Esophagus (tissue), 2 donors: ENCODE results near the gene ASIC2. TPM values are rescaled to one million over a fixed set of nuclear protein-coding genes. Genes with fewer than 3 reads are reported as not detected.

Experiments used
- H3K27ac ChIP-seq, 2 donors: one replicate each; pipeline ENCODE4 v1.5.1; 2013; ENCODE audit warnings: low read depth in 2 of 2, mild to moderate bottlenecking in 2 of 2, inconsistent platforms in 1 of 2, low read length in 1 of 2, moderate library complexity in 1 of 2
- H3K27me3 ChIP-seq, 2 donors: one replicate each; pipeline ENCODE4 v1.6.1; 2013; ENCODE audit warnings: low read length in 2 of 2, control low read depth in 1 of 2, mild to moderate bottlenecking in 1 of 2; ENCODE audit not compliant: insufficient read depth in 2 of 2, control insufficient read depth in 1 of 2
- H3K36me3 ChIP-seq, 2 donors: one replicate each; pipeline ENCODE4 v1.6.1; 2013; ENCODE audit warnings: low read length in 1 of 2; ENCODE audit not compliant: control insufficient read depth in 2 of 2, insufficient read depth in 2 of 2
- H3K4me1 ChIP-seq, 2 donors: one replicate each; pipeline ENCODE4 v1.6.1; 2013; ENCODE audit warnings: low read length in 1 of 2; ENCODE audit not compliant: control insufficient read depth in 2 of 2, insufficient read depth in 2 of 2
- H3K4me3 ChIP-seq, 2 donors: one replicate each; pipeline ENCODE4 v1.5.1; 2013; ENCODE audit warnings: low read length in 2 of 2, mild to moderate bottlenecking in 2 of 2, low read depth in 1 of 2, moderate library complexity in 1 of 2
- H3K9me3 ChIP-seq, 2 donors: one replicate each; pipeline ENCODE4 v1.6.1; 2013; ENCODE audit warnings: mild to moderate bottlenecking in 2 of 2, low read depth in 1 of 2, low read length in 1 of 2, moderate library complexity in 1 of 2; ENCODE audit not compliant: control insufficient read depth in 2 of 2, insufficient read depth in 1 of 2
- WGBS, 2 donors: extraction: QIAGEN DNeasy Blood & Tissue Kit; methylation state at CpG; one replicate each; pipeline ENCODE4 v1.1.7; 2013; 5-methylcytosine and 5-hydroxymethylcytosine counted together
- polyA plus RNA-seq, 2 donors: library from polyadenylated mRNA; stranded (reverse); fragments of 200-250 nt; gene quantifications; one replicate each; pipeline ENCODE4 v1.2.3, GENCODE V29; 2013
- donor health status: healthy with polysubstance abuse.
- donor health status: Bipolar disorder and iron deficiency.

The ASIC2 gene
- polyA plus RNA-seq, 2 donors = not detected

DNA sequence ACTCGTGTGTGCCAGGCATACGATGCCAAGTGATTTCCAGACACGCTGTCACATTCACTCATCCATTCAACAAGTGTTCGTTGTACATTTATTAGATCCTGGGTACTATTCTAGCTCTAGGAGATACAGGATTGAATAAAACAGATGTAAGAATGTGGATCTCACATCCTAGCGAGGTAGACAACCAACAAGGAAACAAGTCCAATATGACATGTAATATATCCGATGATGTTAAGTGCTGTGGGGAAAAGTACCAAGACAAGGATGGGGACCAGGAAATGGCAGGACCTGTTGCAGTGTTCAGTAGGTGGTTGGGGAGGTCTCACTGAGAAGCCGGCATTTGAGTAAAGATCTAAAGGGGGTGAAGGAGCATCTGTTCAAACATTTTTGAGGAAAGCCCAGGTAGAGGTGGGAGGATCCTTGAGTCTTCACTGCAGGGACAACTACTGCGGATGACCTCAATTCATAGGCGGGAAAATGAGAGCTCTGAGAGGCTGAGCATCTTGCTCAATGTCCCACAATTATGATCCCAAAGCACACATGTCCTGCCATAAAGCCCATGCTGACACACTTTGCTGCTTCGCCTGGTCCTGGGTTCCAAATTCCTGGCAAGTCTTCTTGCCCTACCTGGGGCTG, 129.4 kb downstream of the ASIC2 start:
- 76 to 78% methylated on average over 10 of the region's 10 CpGs for WGBS, 2 donors
- H3K36me3 ChIP-seq = no peaks in the 10 kb centered on the region
- no peak overlapping the region for H3K27ac ChIP-seq
- peaks cover 0 to 2% of the 10 kb centered on the region in 2 donors for H3K27me3 ChIP-seq
- H3K4me1 ChIP-seq = no peaks in the 10 kb centered on the region
- H3K9me3 ChIP-seq = no peaks in the 10 kb centered on the region
- H3K4me3 ChIP-seq = no peak overlapping the region

GRCh38 chr17:33154869-33155455, 138.1 kb downstream of the ASIC2 start:
- H3K4me3 ChIP-seq = no peak overlapping the region
- 72 to 80% methylated on average over 19 of the region's 19 CpGs for WGBS, 2 donors
- no peaks in the 10 kb centered on the region for H3K36me3 ChIP-seq
- H3K27ac ChIP-seq = no peak overlapping the region
- no peaks in the 10 kb centered on the region for H3K27me3 ChIP-seq
- peaks cover 0 to 2% of the 10 kb centered on the region in 2 donors for H3K9me3 ChIP-seq
- no peaks in the 10 kb centered on the region for H3K4me1 ChIP-seq

DNA sequence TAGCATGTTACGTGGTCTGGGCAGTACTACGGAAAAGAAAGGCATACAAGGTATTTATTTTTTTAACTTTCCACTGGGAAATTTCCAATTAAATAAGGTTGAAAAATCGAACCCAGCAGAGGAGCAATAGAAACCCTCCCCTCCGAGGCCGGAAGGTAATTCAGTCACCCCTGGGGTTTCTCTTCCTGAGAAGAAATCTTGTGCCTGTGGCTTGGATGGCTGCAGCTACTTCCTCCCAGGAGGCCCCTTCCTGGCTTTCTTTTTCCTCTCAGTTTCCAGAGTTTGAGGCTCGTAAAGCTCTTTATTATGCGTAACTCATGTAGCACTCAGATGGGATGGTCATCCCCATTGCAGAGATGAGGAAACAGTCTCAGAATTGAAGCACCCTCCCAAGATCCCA, 140.3 kb downstream of the ASIC2 start:
- Histone ChIP-seq H3K27ac (no peak overlapping the region), H3K36me3 (no peaks in the 10 kb centered on the region), H3K9me3 (peaks cover 0 to 2% of the 10 kb centered on the region in 2 donors), H3K4me1 (no peaks in the 10 kb centered on the region), H3K4me3 (no peak overlapping the region), H3K27me3 (no peaks in the 10 kb centered on the region)
- WGBS, 2 donors = 55 to 56% methylated on average over 7 of the region's 7 CpGs

GRCh38 chr17:33151565-33151964, 141.5 kb downstream of the ASIC2 start:
- no peaks in the 10 kb centered on the region for H3K27me3 ChIP-seq
- no peaks in the 10 kb centered on the region for H3K4me1 ChIP-seq
- 88 to 90% methylated on average over 5 of the region's 5 CpGs for WGBS, 2 donors
- no peaks in the 10 kb centered on the region for H3K36me3 ChIP-seq
- no peak overlapping the region for H3K4me3 ChIP-seq
- H3K27ac ChIP-seq = no peak overlapping the region
- H3K9me3 ChIP-seq = peaks cover 0 to 2% of the 10 kb centered on the region in 2 donors

GRCh38 chr17:33145941-33146340, 147.2 kb downstream of the ASIC2 start:
- WGBS, 2 donors = 73 to 76% methylated on average over 4 of the region's 4 CpGs
- no peaks in the 10 kb centered on the region for H3K27me3 ChIP-seq
- no peaks in the 10 kb centered on the region for H3K36me3 ChIP-seq
- no peak overlapping the region for H3K27ac ChIP-seq
- no peaks in the 10 kb centered on the region for H3K9me3 ChIP-seq
- H3K4me3 ChIP-seq = no peak overlapping the region
- no peaks in the 10 kb centered on the region for H3K4me1 ChIP-seq

DNA sequence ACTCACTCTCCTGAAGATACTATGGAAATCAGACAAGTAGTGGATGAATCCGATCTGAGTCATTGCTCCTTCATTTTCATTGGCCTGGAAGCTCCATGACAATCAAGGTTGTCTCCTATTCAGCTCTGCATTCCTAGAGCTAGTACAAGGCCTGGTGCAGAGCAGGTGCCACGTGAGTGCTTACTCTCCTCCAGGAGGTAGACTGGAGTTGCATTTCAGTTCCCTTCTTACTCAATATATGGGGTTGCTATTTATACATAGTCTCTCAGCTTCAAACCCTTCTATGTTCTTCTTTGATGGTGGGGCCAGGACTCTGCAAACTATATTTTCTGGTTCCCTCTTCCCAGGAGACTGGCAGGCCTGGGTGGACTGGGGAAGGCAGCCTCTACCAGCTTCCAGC, 148.3 kb downstream of the ASIC2 start:
- Histone ChIP-seq H3K9me3 (no peaks in the 10 kb centered on the region), H3K4me1 (no peaks in the 10 kb centered on the region), H3K36me3 (no peaks in the 10 kb centered on the region), H3K27ac (no peak overlapping the region), H3K27me3 (no peaks in the 10 kb centered on the region), H3K4me3 (no peak overlapping the region)
- 72 to 89% methylated on average over 2 of the region's 2 CpGs for WGBS, 2 donors

- WGBS, 2 donors = 60 to 68% methylated on average over 3 of the region's 3 CpGs
- no peak overlapping the region for H3K4me3 ChIP-seq
- no peaks in the 10 kb centered on the region for H3K36me3 ChIP-seq
These were observed 150.3 kb downstream of the ASIC2 start for GRCh38 chr17:33142705-33143299.

DNA sequence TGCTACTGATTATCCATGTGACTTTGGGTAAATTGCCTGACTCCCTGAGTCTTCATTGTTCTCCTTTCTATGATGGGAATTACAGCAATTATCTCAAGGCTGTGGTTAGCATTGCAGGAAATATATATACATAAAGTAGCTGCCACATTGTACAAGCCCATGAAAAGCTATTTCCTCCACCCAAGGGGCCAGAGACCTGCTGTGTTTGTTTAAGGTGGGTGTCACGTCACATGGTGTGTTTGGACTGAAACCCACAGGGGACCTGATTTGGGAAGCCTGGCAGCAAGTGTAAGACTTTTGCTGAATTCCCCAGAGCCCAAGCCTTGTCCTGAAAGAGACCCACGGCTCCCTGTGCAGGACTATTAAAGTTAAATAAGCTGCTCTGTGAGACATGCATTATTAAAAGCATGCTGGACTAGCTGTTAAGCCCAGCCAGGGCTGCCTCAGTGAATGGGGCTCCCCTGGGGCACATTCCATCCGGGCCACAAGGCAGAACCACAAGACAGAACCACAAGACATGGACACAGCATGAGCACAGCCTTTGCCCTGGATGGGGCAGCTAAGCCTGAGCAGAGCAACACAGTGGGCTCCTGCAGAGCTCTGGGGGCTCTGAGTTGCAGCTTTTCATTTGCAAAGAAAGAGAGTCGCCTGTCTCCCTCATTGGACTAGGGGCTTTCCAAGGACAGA, 152.5 kb downstream of the ASIC2 start:
- WGBS, 2 donors = 29 to 33% methylated on average over 4 of the region's 4 CpGs
- no peak overlapping the region for H3K4me3 ChIP-seq

More at GRCh38 chr17:33142705-33143299, 150.3 kb downstream of the ASIC2 start:
- Histone ChIP-seq H3K27ac (no peak overlapping the region), H3K4me1 (no peaks in the 10 kb centered on the region), H3K9me3 (no peaks in the 10 kb centered on the region), H3K27me3 (no peaks in the 10 kb centered on the region)

DNA sequence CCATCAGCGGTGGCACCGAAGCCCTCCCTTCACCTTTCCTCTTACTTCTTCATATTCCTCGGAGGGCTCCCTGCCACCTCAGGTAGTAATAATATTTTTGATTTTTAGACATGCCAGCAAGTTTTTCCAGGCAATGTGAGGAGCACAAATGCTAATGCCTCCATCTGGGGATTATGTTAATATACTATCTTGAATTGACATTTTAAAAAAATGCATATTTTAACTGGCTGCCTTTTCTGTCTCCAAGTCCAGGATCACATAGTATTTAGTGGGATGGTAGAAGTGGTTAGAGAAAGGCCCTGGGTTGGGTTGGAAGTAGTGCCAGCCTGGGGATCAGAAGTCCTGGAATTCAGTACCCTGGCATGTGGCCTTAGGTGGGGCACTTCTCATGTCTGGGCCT, 154.5 kb downstream of the ASIC2 start:
- peaks cover 0 to 4% of the 10 kb centered on the region in 2 donors for H3K27me3 ChIP-seq
- no peak overlapping the region for H3K27ac ChIP-seq
- H3K4me1 ChIP-seq = no peaks in the 10 kb centered on the region
- no peaks in the 10 kb centered on the region for H3K9me3 ChIP-seq
- H3K4me3 ChIP-seq = no peak overlapping the region
- no peaks in the 10 kb centered on the region for H3K36me3 ChIP-seq
- 64 to 71% methylated on average over 3 of the region's 3 CpGs for WGBS, 2 donors

More for the DNA sequence above, 152.5 kb downstream of the ASIC2 start:
- H3K4me1 ChIP-seq = no peaks in the 10 kb centered on the region
- no peak overlapping the region for H3K27ac ChIP-seq
- H3K27me3 ChIP-seq = peaks cover 0 to 4% of the 10 kb centered on the region in 2 donors
- no peaks in the 10 kb centered on the region for H3K9me3 ChIP-seq
- no peaks in the 10 kb centered on the region for H3K36me3 ChIP-seq
